Tibial nerve (tissue), 3 donors: ENCODE measurements around the gene CISD3.

ENCODE experiments used
- POLR2A ChIP-seq, 2 donors: fragments of 450-650 bp; IDR thresholded peaks; one replicate each; pipeline ENCODE4 v1.6.1; 2017; ENCODE audit warnings: antibody characterized with exemption in 2 of 2, mild to moderate bottlenecking in 2 of 2, moderate library complexity in 2 of 2
- TF ChIP-seq, protein P1 (sequence below), 5 experiments: fragments of 200-600 bp in 3 of 5; fragments of 450-650 bp in 2 of 5; sonication (generic) in 3 of 5; IDR thresholded peaks; one replicate each; pipeline ENCODE4 v1.5.1; 2016 to 2019; ENCODE audit warnings: antibody characterized with exemption in 5 of 5, mild to moderate bottlenecking in 3 of 5, moderate library complexity in 2 of 5

DNA sequence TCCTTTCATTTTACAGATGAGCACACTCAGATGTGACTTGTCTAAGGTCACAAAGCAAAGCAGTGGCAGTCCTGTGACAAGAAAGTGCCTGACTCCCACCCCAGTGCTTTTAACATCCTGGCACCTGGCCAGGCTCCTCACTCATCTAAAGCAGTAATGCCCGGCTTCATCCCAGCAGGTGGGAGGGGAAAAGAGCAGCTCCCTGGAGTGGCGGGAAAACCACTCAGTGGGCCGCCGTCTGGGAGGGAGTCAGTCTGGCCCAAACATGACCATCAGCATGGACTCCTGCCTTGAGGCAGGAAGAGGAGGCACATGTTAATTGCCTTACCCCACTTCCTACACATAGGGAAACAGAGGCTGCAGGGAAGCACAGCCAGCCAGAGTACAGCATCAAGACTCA is 15.4 kb downstream of the CISD3 start:
- TF ChIP-seq, protein P1, sequence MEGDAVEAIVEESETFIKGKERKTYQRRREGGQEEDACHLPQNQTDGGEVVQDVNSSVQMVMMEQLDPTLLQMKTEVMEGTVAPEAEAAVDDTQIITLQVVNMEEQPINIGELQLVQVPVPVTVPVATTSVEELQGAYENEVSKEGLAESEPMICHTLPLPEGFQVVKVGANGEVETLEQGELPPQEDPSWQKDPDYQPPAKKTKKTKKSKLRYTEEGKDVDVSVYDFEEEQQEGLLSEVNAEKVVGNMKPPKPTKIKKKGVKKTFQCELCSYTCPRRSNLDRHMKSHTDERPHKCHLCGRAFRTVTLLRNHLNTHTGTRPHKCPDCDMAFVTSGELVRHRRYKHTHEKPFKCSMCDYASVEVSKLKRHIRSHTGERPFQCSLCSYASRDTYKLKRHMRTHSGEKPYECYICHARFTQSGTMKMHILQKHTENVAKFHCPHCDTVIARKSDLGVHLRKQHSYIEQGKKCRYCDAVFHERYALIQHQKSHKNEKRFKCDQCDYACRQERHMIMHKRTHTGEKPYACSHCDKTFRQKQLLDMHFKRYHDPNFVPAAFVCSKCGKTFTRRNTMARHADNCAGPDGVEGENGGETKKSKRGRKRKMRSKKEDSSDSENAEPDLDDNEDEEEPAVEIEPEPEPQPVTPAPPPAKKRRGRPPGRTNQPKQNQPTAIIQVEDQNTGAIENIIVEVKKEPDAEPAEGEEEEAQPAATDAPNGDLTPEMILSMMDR (IDR thresholded peaks at IDR 0.05) = no peak
- no peak for TF ChIP-seq POLR2A (IDR thresholded peaks at IDR 0.05)
